ENCODE data around the gene PCNX2.

- TF ChIP-seq, protein P1, sequence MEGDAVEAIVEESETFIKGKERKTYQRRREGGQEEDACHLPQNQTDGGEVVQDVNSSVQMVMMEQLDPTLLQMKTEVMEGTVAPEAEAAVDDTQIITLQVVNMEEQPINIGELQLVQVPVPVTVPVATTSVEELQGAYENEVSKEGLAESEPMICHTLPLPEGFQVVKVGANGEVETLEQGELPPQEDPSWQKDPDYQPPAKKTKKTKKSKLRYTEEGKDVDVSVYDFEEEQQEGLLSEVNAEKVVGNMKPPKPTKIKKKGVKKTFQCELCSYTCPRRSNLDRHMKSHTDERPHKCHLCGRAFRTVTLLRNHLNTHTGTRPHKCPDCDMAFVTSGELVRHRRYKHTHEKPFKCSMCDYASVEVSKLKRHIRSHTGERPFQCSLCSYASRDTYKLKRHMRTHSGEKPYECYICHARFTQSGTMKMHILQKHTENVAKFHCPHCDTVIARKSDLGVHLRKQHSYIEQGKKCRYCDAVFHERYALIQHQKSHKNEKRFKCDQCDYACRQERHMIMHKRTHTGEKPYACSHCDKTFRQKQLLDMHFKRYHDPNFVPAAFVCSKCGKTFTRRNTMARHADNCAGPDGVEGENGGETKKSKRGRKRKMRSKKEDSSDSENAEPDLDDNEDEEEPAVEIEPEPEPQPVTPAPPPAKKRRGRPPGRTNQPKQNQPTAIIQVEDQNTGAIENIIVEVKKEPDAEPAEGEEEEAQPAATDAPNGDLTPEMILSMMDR (IDR thresholded peaks at IDR 0.05; ENCODE audit: insufficient read depth, low read length, poor library complexity, severe bottlenecking) = no peak
- TF ChIP-seq EZH2phosphoT487 (conservative IDR thresholded peaks at IDR 0.05; ENCODE audit: low read length) = no peak
Measured at GRCh38 chr1:233005156-233005555, 290.4 kb downstream of the PCNX2 start.
